OCI-LY1 (cell line): ENCODE data around the gene CRADD.

Source experiments
- CTCF ChIP-seq: fragments of 200-600 bp; sonication (generic), shearing (Covaris generic); IDR thresholded peaks from 2 replicates; pipeline ENCODE4 v1.5.1; 2017; ENCODE audit warnings: mild to moderate bottlenecking, antibody characterized with exemption, low read length, moderate library complexity, mixed read lengths
- EZH2 ChIP-seq: fragments of 200-600 bp; sonication (generic), shearing (Covaris generic); IDR thresholded peaks from 2 replicates; pipeline ENCODE4 v1.8.0; 2017; ENCODE audit warnings: borderline replicate concordance, mixed run types, mild to moderate bottlenecking, antibody characterized with exemption, low read length, moderate library complexity, mixed read lengths

GRCh38 chr12:93722179-93722578 is 45.0 kb downstream of the CRADD start:
- TF ChIP-seq CTCF (no peak), EZH2 (no peak)
